Left lung (tissue), 10 donors: ENCODE results near the gene SPDYC. TPM values are rescaled to one million over a fixed set of nuclear protein-coding genes. Genes with fewer than 3 reads are reported as not detected.

Experiments used
- ATAC-seq: fragments of 200-7000 bp; cut with Tn5 transposase; one replicate; pipeline ENCODE4 v1.9.1; 2020; ENCODE audit warnings: moderate library complexity
- DNase-seq, 4 donors: peaks; one replicate each; pipeline ENCODE4 v3.0.0-alpha.2; 2013 to 2020
- H3K27ac ChIP-seq, 2 donors: fragments of 200-600 bp; sonication (generic) in 1 of 2; one replicate each; pipeline versions ENCODE4 v1.5.0 to v1.8.0; 2020 to 2021
- H3K27me3 ChIP-seq, 2 donors: fragments of 200-600 bp; sonication (generic) in 1 of 2; one replicate each; pipeline versions ENCODE4 v1.5.0 to v1.8.0; 2020 to 2021
- H3K36me3 ChIP-seq, 2 donors: fragments of 200-600 bp; sonication (generic) in 1 of 2; one replicate each; pipeline versions ENCODE4 v1.5.0 to v1.8.0; 2020 to 2021
- H3K4me1 ChIP-seq, 2 donors: fragments of 200-600 bp; one replicate each; pipeline ENCODE4 v1.8.0; 2021
- H3K4me3 ChIP-seq, 2 donors: fragments of 200-600 bp; sonication (generic) in 1 of 2; one replicate each; pipeline versions ENCODE4 v1.5.0 to v1.8.0; 2020 to 2021; ENCODE audit warnings: mild to moderate bottlenecking in 1 of 2
- H3K9me3 ChIP-seq, 2 donors: fragments of 200-600 bp; sonication (generic) in 1 of 2; one replicate each; pipeline versions ENCODE4 v1.5.0 to v1.8.0; 2020 to 2021
- CTCF ChIP-seq, 2 donors: fragments of 200-600 bp; sonication (generic) in 1 of 2; IDR thresholded peaks; one replicate each; pipeline versions ENCODE4 v1.5.0 to v1.8.0; 2021; ENCODE audit warnings: antibody characterized with exemption in 2 of 2
- intact Hi-C, 2 donors: fragments of 100-400 bp; cut with DNase I; formaldehyde crosslinking; loops; one replicate each; pipeline versions ENCODE4 v1.11.2 to v1.14.2; 2022
- microRNA-seq, 2 donors: library from miRNA; unstranded; fragments of <30 nt; microRNA quantifications; one replicate each; pipeline ENCODE4, GENCODE V29; 2019
- polyA plus RNA-seq, 6 donors: library from polyadenylated mRNA; unstranded; fragments of 120-200 nt; gene quantifications; one replicate each; pipeline ENCODE4 v1.2.1, GENCODE V29; 2013; ENCODE audit not compliant: insufficient read length in 6 of 6
- total RNA-seq, 2 donors: library from RNA; stranded (reverse); fragmentation: NEBNext Ultra II Directional; extraction: Animal tissue kit (Norgen Biotek cat#: 25700); gene quantifications; one replicate each; pipeline ENCODE4 v1.2.1, GENCODE V29; 2021
- donor health status: DM: no; HTN: yes; CAD: no.
- donor health status: DM: no; HTN: no; CAD: no.

SPDYC gene
- total and polyA plus RNA-seq, 8 donors, result not detected

- peaks cover 8 to 37% of the 10 kb centered on the region in 2 donors for H3K4me1 ChIP-seq
- intact Hi-C loops, result no loop called here
- H3K4me3 ChIP-seq, result no peak overlapping the region
- H3K9me3 ChIP-seq, result no peaks in the 10 kb centered on the region
- H3K27ac ChIP-seq, result no peak overlapping the region
- H3K27me3 ChIP-seq, result no peaks in the 10 kb centered on the region
- no peak for ATAC-seq
- no peak for TF ChIP-seq CTCF (IDR thresholded peaks at IDR 0.05)
- DNase-seq, result peak in 1 of 4 donors; percentile 15
- peaks cover 0 to 4% of the 10 kb centered on the region in 2 donors for H3K36me3 ChIP-seq
Measured at GRCh38 chr11:65221026-65221425, 51.0 kb downstream of the SPDYC start.

Small RNA genes within 50 kb of the gene (microRNA-seq; reads per million reads assigned to microRNA genes)
- gene MIR6751, result 0.17 to 0.96 reads per million in 2 donors

Other genes starting within 250 kb of the SPDYC start
- 10 to 100 TPM; 24.4 to 29.9 TPM for gene PPP2R5B, start 245.5 kb upstream of the SPDYC start, total RNA-seq
- gene PPP2R5B, start 245.5 kb upstream of the SPDYC start, polyA plus RNA-seq, result 10 to 100 TPM; 12.1 to 14.4 (median 13.5) TPM
- not detected for gene GPHA2, start 234.3 kb upstream of the SPDYC start, total RNA-seq
- gene GPHA2, start 234.3 kb upstream of the SPDYC start, polyA plus RNA-seq, result under 1 TPM in 3 of 6 donors, not detected in 3; 0.25 to 0.60 (median 0.49) TPM
- not detected for gene MAJIN, start 198.1 kb upstream of the SPDYC start, total RNA-seq
- under 1 TPM in 2 of 6 donors, not detected in 4; 0.11 to 0.14 TPM for gene MAJIN, start 198.1 kb upstream of the SPDYC start, polyA plus RNA-seq
- 1 to 10 TPM; 3.2 to 8.1 TPM for gene BATF2, start 173.3 kb upstream of the SPDYC start, total RNA-seq
- gene BATF2, start 173.3 kb upstream of the SPDYC start, polyA plus RNA-seq, result 1 to 10 TPM; 2.6 to 3.7 (median 3.5) TPM
- gene ARL2, start 156.1 kb upstream of the SPDYC start, total RNA-seq, result 10 to 100 TPM; 85.3 to 89.9 TPM
- 10 to 100 TPM; 42.2 to 58.3 (median 48.1) TPM for gene ARL2, start 156.1 kb upstream of the SPDYC start, polyA plus RNA-seq
- 10 to 100 TPM; 22.6 to 27.4 TPM for gene SNX15, start 142.8 kb upstream of the SPDYC start, total RNA-seq
- gene SNX15, start 142.8 kb upstream of the SPDYC start, polyA plus RNA-seq, result 10 to 100 TPM; 22.0 to 26.3 (median 23.3) TPM
- gene SAC3D1, start 129.0 kb upstream of the SPDYC start, total RNA-seq, result 10 to 100 TPM; 13.2 to 15.4 TPM
- gene SAC3D1, start 129.0 kb upstream of the SPDYC start, polyA plus RNA-seq, result 10 to 100 TPM in 4 of 6 donors, 1 to 10 TPM in 2; 8.9 to 14.0 (median 11.1) TPM
- gene NAALADL1, start 111.7 kb upstream of the SPDYC start, total RNA-seq, result 10 to 100 TPM in 1 of 2 donors, 1 to 10 TPM in 1; 8.5 to 10.4 TPM
- gene NAALADL1, start 111.7 kb upstream of the SPDYC start, polyA plus RNA-seq, result 10 to 100 TPM; 11.5 to 20.7 (median 15.4) TPM
- gene CDCA5, start 86.2 kb upstream of the SPDYC start, total RNA-seq, result 10 to 100 TPM in 1 of 2 donors, 1 to 10 TPM in 1; 7.1 to 11.3 TPM
- 10 to 100 TPM; 12.7 to 27.9 (median 17.1) TPM for gene CDCA5, start 86.2 kb upstream of the SPDYC start, polyA plus RNA-seq
- gene ZFPL1, start 86.0 kb upstream of the SPDYC start, total RNA-seq, result 10 to 100 TPM; 32.6 to 36.4 TPM
- gene ZFPL1, start 86.0 kb upstream of the SPDYC start, polyA plus RNA-seq, result 10 to 100 TPM; 24.9 to 30.4 (median 27.7) TPM
- 10 to 100 TPM; 79.4 to 86.8 TPM for gene VPS51, start 74.0 kb upstream of the SPDYC start, total RNA-seq
- gene VPS51, start 74.0 kb upstream of the SPDYC start, polyA plus RNA-seq, result 100 to 1,000 TPM in 4 of 6 donors, 10 to 100 TPM in 2; 97.2 to 143 (median 118) TPM
- gene TM7SF2, start 58.4 kb upstream of the SPDYC start, total RNA-seq, result 10 to 100 TPM; 37.1 to 41.0 TPM
- 10 to 100 TPM; 16.1 to 25.5 (median 21.5) TPM for gene TM7SF2, start 58.4 kb upstream of the SPDYC start, polyA plus RNA-seq
- gene ZNHIT2, start 52.5 kb upstream of the SPDYC start, total RNA-seq, result 10 to 100 TPM in 1 of 2 donors, 1 to 10 TPM in 1; 8.0 to 10.6 TPM
- gene ZNHIT2, start 52.5 kb upstream of the SPDYC start, polyA plus RNA-seq, result 1 to 10 TPM; 3.1 to 6.2 (median 4.9) TPM
- 100 to 1,000 TPM; 621 to 685 TPM for gene FAU, start 48.1 kb upstream of the SPDYC start, total RNA-seq
- gene FAU, start 48.1 kb upstream of the SPDYC start, polyA plus RNA-seq, result 1,000 to 10,000 TPM in 1 of 6 donors, 100 to 1,000 TPM in 5; 705 to 1,036 (median 867) TPM
- gene MRPL49, start 47.9 kb upstream of the SPDYC start, total RNA-seq, result 10 to 100 TPM; 46.8 to 47.2 TPM
- gene MRPL49, start 47.9 kb upstream of the SPDYC start, polyA plus RNA-seq, result 10 to 100 TPM; 39.3 to 44.4 (median 41.9) TPM
- 10 to 100 TPM; 63.5 to 74.5 TPM for gene SYVN1, start 35.7 kb upstream of the SPDYC start, total RNA-seq
- 10 to 100 TPM; 37.2 to 53.4 (median 45.2) TPM for gene SYVN1, start 35.7 kb upstream of the SPDYC start, polyA plus RNA-seq
- 100 to 1,000 TPM; 232 to 248 TPM for gene CAPN1, start 11.7 kb downstream of the SPDYC start, total RNA-seq
- 100 to 1,000 TPM in 1 of 6 donors, 10 to 100 TPM in 5; 80.5 to 100 (median 86.0) TPM for gene CAPN1, start 11.7 kb downstream of the SPDYC start, polyA plus RNA-seq
- gene POLA2, start 91.7 kb downstream of the SPDYC start, total RNA-seq, result 10 to 100 TPM in 1 of 2 donors, 1 to 10 TPM in 1; 9.4 to 19.2 TPM
- 10 to 100 TPM; 19.3 to 30.2 (median 22.7) TPM for gene POLA2, start 91.7 kb downstream of the SPDYC start, polyA plus RNA-seq
- gene CDC42EP2, start 144.6 kb downstream of the SPDYC start, total RNA-seq, result 10 to 100 TPM; 11.6 to 18.5 TPM
- gene CDC42EP2, start 144.6 kb downstream of the SPDYC start, polyA plus RNA-seq, result 10 to 100 TPM in 1 of 6 donors, 1 to 10 TPM in 5; 4.6 to 12.5 (median 8.5) TPM
- gene DPF2, start 163.6 kb downstream of the SPDYC start, total RNA-seq, result 10 to 100 TPM; 47.4 to 51.4 TPM
- gene DPF2, start 163.6 kb downstream of the SPDYC start, polyA plus RNA-seq, result 10 to 100 TPM; 85.0 to 94.8 (median 92.4) TPM
- under 1 TPM; 0.21 to 0.32 TPM for gene TIGD3, start 184.5 kb downstream of the SPDYC start, total RNA-seq
- gene TIGD3, start 184.5 kb downstream of the SPDYC start, polyA plus RNA-seq, result under 1 TPM in 5 of 6 donors, not detected in 1; 0.14 to 0.39 (median 0.24) TPM
- gene SLC25A45, start 212.4 kb downstream of the SPDYC start, total RNA-seq, result 1 to 10 TPM; 8.4 to 9.8 TPM
- gene SLC25A45, start 212.4 kb downstream of the SPDYC start, polyA plus RNA-seq, result 10 to 100 TPM; 10.7 to 17.0 (median 12.8) TPM
- gene FRMD8, start 216.4 kb downstream of the SPDYC start, total RNA-seq, result 10 to 100 TPM; 31.7 to 31.9 TPM
- 10 to 100 TPM; 15.8 to 22.2 (median 19.3) TPM for gene FRMD8, start 216.4 kb downstream of the SPDYC start, polyA plus RNA-seq